Activated T-cell treated with anti-CD3 and anti-CD28 coated beads, Interleukin-2, amount 50 U/mL, for 24 hours (primary cell): ENCODE data around the gene WWC1.
"Not testable (repeated sequence)": the region's sequence is repeated elsewhere in the genome, so short reads cannot be mapped to it uniquely, and the experiment has no call there.

ENCODE experiments used
- DNase-seq: peaks from one replicate; pipeline ENCODE4 v3.0.0-alpha.2; 2020
- H3K27ac Mint-ChIP-seq: 2 replicates; pipeline ENCODE4 v1.8.0; 2020; ENCODE audit warnings: mild to moderate bottlenecking, mixed read lengths
- H3K27me3 Mint-ChIP-seq: 2 replicates; pipeline ENCODE4 v1.8.0; 2020; ENCODE audit warnings: mixed read lengths
- H3K36me3 Mint-ChIP-seq: 2 replicates; pipeline ENCODE4 v1.8.0; 2020; ENCODE audit warnings: low read depth, mixed read lengths
- H3K4me1 Mint-ChIP-seq: 2 replicates; pipeline ENCODE4 v1.8.0; 2020; ENCODE audit warnings: low read depth, mixed read lengths
- H3K4me3 Mint-ChIP-seq: 2 replicates; pipeline ENCODE4 v1.8.0; 2020; ENCODE audit warnings: mild to moderate bottlenecking, moderate library complexity, mixed read lengths
- H3K9me3 Mint-ChIP-seq: 2 replicates; pipeline ENCODE4 v1.8.0; 2020; ENCODE audit warnings: mixed read lengths

WWC1 gene

GRCh38 chr5:168426007-168426863, 134.8 kb downstream of the WWC1 start:
- no peak overlapping the region for H3K4me3 Mint-ChIP-seq
- H3K36me3 Mint-ChIP-seq, result peaks cover 6% of the 10 kb centered on the region

GRCh38 chr5:168426864-168427172, 135.4 kb downstream of the WWC1 start:
- Mint-ChIP-seq H3K9me3 (no peaks in the 10 kb centered on the region), H3K27ac (no peak overlapping the region), H3K36me3 (peaks cover 9% of the 10 kb centered on the region), H3K27me3 (no peaks in the 10 kb centered on the region), H3K4me3 (no peak overlapping the region), H3K4me1 (no peaks in the 10 kb centered on the region)
- no peak for DNase-seq

More at GRCh38 chr5:168426007-168426863, 134.8 kb downstream of the WWC1 start:
- Mint-ChIP-seq H3K9me3 (no peaks in the 10 kb centered on the region), H3K27me3 (no peaks in the 10 kb centered on the region), H3K27ac (no peak overlapping the region), H3K4me1 (no peaks in the 10 kb centered on the region)
- no peak for DNase-seq

GRCh38 chr5:168427224-168427623, 135.8 kb downstream of the WWC1 start:
- no peak for DNase-seq
- Mint-ChIP-seq H3K4me3 (no peak overlapping the region), H3K9me3 (no peaks in the 10 kb centered on the region), H3K27me3 (no peaks in the 10 kb centered on the region), H3K36me3 (peaks cover 9% of the 10 kb centered on the region), H3K27ac (no peak overlapping the region), H3K4me1 (no peaks in the 10 kb centered on the region)

GRCh38 chr5:168428552-168428951, 137.1 kb downstream of the WWC1 start:
- Mint-ChIP-seq H3K4me1 (no peaks in the 10 kb centered on the region), H3K9me3 (no peaks in the 10 kb centered on the region), H3K27ac (no peak overlapping the region), H3K36me3 (peaks cover 9% of the 10 kb centered on the region), H3K27me3 (no peaks in the 10 kb centered on the region), H3K4me3 (no peak overlapping the region)
- DNase-seq, result no peak

GRCh38 chr5:168430296-168430695, 138.9 kb downstream of the WWC1 start:
- peaks cover 9% of the 10 kb centered on the region for H3K36me3 Mint-ChIP-seq
- H3K9me3 Mint-ChIP-seq, result no peaks in the 10 kb centered on the region
- H3K4me1 Mint-ChIP-seq, result peaks cover 4% of the 10 kb centered on the region
- H3K4me3 Mint-ChIP-seq, result no peak overlapping the region
- no peak overlapping the region for H3K27ac Mint-ChIP-seq
- no peak for DNase-seq
- H3K27me3 Mint-ChIP-seq, result no peaks in the 10 kb centered on the region

- H3K27me3 Mint-ChIP-seq, result no peaks in the 10 kb centered on the region
- peaks cover 9% of the 10 kb centered on the region for H3K36me3 Mint-ChIP-seq
- H3K9me3 Mint-ChIP-seq, result no peaks in the 10 kb centered on the region
- H3K4me3 Mint-ChIP-seq, result no peak overlapping the region
- no peak for DNase-seq
- H3K4me1 Mint-ChIP-seq, result peaks cover 4% of the 10 kb centered on the region
- H3K27ac Mint-ChIP-seq, result no peak overlapping the region
These were observed 141.5 kb downstream of the WWC1 start for GRCh38 chr5:168432903-168433302.

- Mint-ChIP-seq H3K27me3 (no peaks in the 10 kb centered on the region), H3K4me1 (peaks cover 4% of the 10 kb centered on the region), H3K4me3 (no peak overlapping the region), H3K9me3 (no peaks in the 10 kb centered on the region), H3K27ac (no peak overlapping the region), H3K36me3 (peaks cover 7% of the 10 kb centered on the region)
- no peak for DNase-seq
These were observed 142.6 kb downstream of the WWC1 start for GRCh38 chr5:168434001-168434400.

GRCh38 chr5:168434746-168435321, 143.4 kb downstream of the WWC1 start:
- H3K9me3 Mint-ChIP-seq, result no peaks in the 10 kb centered on the region
- DNase-seq, result no peak
- H3K4me1 Mint-ChIP-seq, result peaks cover 4% of the 10 kb centered on the region
- no peak overlapping the region for H3K27ac Mint-ChIP-seq
- peaks cover 6% of the 10 kb centered on the region for H3K36me3 Mint-ChIP-seq
- H3K27me3 Mint-ChIP-seq, result no peaks in the 10 kb centered on the region
- no peak overlapping the region for H3K4me3 Mint-ChIP-seq

GRCh38 chr5:168435340-168435739, 143.9 kb downstream of the WWC1 start:
- H3K27me3 Mint-ChIP-seq, DNase-seq, H3K4me3 Mint-ChIP-seq, H3K4me1 Mint-ChIP-seq, H3K9me3 Mint-ChIP-seq, H3K27ac Mint-ChIP-seq, H3K36me3 Mint-ChIP-seq: not testable (repeated sequence)

- no peaks in the 10 kb centered on the region for H3K27me3 Mint-ChIP-seq
- H3K36me3 Mint-ChIP-seq, result no peaks in the 10 kb centered on the region
- no peaks in the 10 kb centered on the region for H3K9me3 Mint-ChIP-seq
- H3K27ac Mint-ChIP-seq, result no peak overlapping the region
- no peak for DNase-seq
- no peak overlapping the region for H3K4me3 Mint-ChIP-seq
- H3K4me1 Mint-ChIP-seq, result peaks cover 4% of the 10 kb centered on the region
These were observed 146.9 kb downstream of the WWC1 start for GRCh38 chr5:168438349-168438748.

GRCh38 chr5:168443533-168443932, 152.1 kb downstream of the WWC1 start:
- no peak for DNase-seq
- H3K9me3 Mint-ChIP-seq, result no peaks in the 10 kb centered on the region
- H3K4me3 Mint-ChIP-seq, result no peak overlapping the region
- no peaks in the 10 kb centered on the region for H3K27me3 Mint-ChIP-seq
- no peak overlapping the region for H3K27ac Mint-ChIP-seq
- no peaks in the 10 kb centered on the region for H3K36me3 Mint-ChIP-seq
- H3K4me1 Mint-ChIP-seq, result no peaks in the 10 kb centered on the region

GRCh38 chr5:168443950-168444700, 152.7 kb downstream of the WWC1 start:
- no peak for DNase-seq
- Mint-ChIP-seq H3K9me3 (no peaks in the 10 kb centered on the region), H3K27ac (no peak overlapping the region), H3K4me3 (no peak overlapping the region), H3K27me3 (no peaks in the 10 kb centered on the region), H3K4me1 (no peaks in the 10 kb centered on the region), H3K36me3 (no peaks in the 10 kb centered on the region)

GRCh38 chr5:168446983-168447619, 155.7 kb downstream of the WWC1 start:
- no peak overlapping the region for H3K4me3 Mint-ChIP-seq
- no peaks in the 10 kb centered on the region for H3K27me3 Mint-ChIP-seq
- no peak for DNase-seq
- H3K4me1 Mint-ChIP-seq, result no peaks in the 10 kb centered on the region
- no peak overlapping the region for H3K27ac Mint-ChIP-seq
- H3K36me3 Mint-ChIP-seq, result no peaks in the 10 kb centered on the region
- H3K9me3 Mint-ChIP-seq, result no peaks in the 10 kb centered on the region

- no peak for DNase-seq
- no peak overlapping the region for H3K4me3 Mint-ChIP-seq
- H3K27ac Mint-ChIP-seq, result no peak overlapping the region
- no peaks in the 10 kb centered on the region for H3K36me3 Mint-ChIP-seq
- no peaks in the 10 kb centered on the region for H3K4me1 Mint-ChIP-seq
- no peaks in the 10 kb centered on the region for H3K27me3 Mint-ChIP-seq
- H3K9me3 Mint-ChIP-seq, result no peaks in the 10 kb centered on the region
These were observed 156.4 kb downstream of the WWC1 start for GRCh38 chr5:168447808-168448207.
